Thoracic aorta (tissue), 2 donors: ENCODE results near the gene PPP2R5A. TPM values are rescaled to one million over a fixed set of nuclear protein-coding genes. Genes with fewer than 3 reads are reported as not detected.

ENCODE experiments used
- ATAC-seq: fragments of 150-250 bp; one replicate; pipeline ENCODE4 v1.8.0; 2017; ENCODE audit warnings: low read depth; ENCODE audit not compliant: insufficient number of reproducible peaks, low FRiP score
- DNase-seq: peaks from one replicate; pipeline ENCODE4 v3.0.0-alpha.2; 2020; ENCODE audit warnings: low spot score
- H3K27ac ChIP-seq, 2 donors: fragments of 200-600 bp; sonication (generic); 1 replicate in 1 of 2; 2 replicates in 1 of 2; pipeline ENCODE4 v1.5.1; 2016; ENCODE audit warnings: mild to moderate bottlenecking in 2 of 2, moderate library complexity in 2 of 2
- H3K27me3 ChIP-seq: fragments of 200-600 bp; sonication (generic); replicated peaks from 2 replicates; pipeline ENCODE4 v1.6.0; 2016; ENCODE audit warnings: mild to moderate bottlenecking; ENCODE audit not compliant: insufficient read depth
- H3K36me3 ChIP-seq: fragments of 200-600 bp; sonication (generic); one replicate; pipeline ENCODE4 v1.5.1; 2016
- H3K4me1 ChIP-seq, 2 donors: fragments of 200-600 bp; sonication (generic); 1 replicate in 1 of 2; 2 replicates in 1 of 2; pipeline versions ENCODE4 v1.5.1 to v1.6.0; 2016; ENCODE audit warnings: low read depth in 2 of 2, mild to moderate bottlenecking in 1 of 2; ENCODE audit not compliant: control insufficient read depth in 1 of 2
- H3K4me3 ChIP-seq: fragments of 200-600 bp; sonication (generic); 2 replicates; pipeline ENCODE4 v1.5.1; 2016; ENCODE audit warnings: mild to moderate bottlenecking
- H3K9me3 ChIP-seq: fragments of 200-600 bp; sonication (generic); 2 replicates; pipeline ENCODE4 v1.5.1; 2016
- total RNA-seq, 2 donors: library from RNA; depleted of rRNA; stranded (reverse); fragments of >200 nt; gene quantifications; one replicate each; pipeline versions ENCODE4 v1.1.0 to v1.2.3, GENCODE V29; 2016
- TF ChIP-seq, protein P1 (sequence below): fragments of 200-600 bp; sonication (generic); IDR thresholded peaks from one replicate; pipeline ENCODE4 v1.5.1; 2019; ENCODE audit warnings: antibody characterized with exemption

Gene PPP2R5A
- total RNA-seq, 2 donors from 2014 or later: 46.1 to 50.6 TPM

DNA sequence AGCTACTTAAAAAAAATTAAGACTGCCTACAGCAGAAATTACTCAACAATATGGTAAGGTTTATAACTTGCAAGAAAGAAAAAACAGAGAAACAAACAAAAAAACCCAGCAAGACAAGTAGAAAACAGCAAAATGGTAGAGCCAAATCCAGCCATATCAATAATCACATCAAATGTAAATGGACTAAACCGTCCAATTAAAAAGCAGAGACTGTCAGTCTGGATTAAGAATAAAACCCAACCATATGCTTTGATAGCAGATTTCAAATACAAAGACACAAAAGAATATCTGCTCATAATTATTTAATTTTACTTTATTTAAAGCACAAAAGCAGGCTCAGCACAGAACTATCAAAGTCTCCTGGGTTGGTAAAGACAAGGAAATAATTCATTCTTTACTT lies 112.0 kb downstream of the PPP2R5A start:
- Histone ChIP-seq H3K27ac (no peak overlapping the region), H3K4me1 (no peaks in the 10 kb centered on the region), H3K9me3 (peaks cover 6% of the 10 kb centered on the region), H3K27me3 (no peaks in the 10 kb centered on the region), H3K36me3 (no peaks in the 10 kb centered on the region), H3K4me3 (no peak overlapping the region)
- no peak for DNase-seq
- TF ChIP-seq, protein P1, sequence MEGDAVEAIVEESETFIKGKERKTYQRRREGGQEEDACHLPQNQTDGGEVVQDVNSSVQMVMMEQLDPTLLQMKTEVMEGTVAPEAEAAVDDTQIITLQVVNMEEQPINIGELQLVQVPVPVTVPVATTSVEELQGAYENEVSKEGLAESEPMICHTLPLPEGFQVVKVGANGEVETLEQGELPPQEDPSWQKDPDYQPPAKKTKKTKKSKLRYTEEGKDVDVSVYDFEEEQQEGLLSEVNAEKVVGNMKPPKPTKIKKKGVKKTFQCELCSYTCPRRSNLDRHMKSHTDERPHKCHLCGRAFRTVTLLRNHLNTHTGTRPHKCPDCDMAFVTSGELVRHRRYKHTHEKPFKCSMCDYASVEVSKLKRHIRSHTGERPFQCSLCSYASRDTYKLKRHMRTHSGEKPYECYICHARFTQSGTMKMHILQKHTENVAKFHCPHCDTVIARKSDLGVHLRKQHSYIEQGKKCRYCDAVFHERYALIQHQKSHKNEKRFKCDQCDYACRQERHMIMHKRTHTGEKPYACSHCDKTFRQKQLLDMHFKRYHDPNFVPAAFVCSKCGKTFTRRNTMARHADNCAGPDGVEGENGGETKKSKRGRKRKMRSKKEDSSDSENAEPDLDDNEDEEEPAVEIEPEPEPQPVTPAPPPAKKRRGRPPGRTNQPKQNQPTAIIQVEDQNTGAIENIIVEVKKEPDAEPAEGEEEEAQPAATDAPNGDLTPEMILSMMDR: no peak
- no peak for ATAC-seq

DNA sequence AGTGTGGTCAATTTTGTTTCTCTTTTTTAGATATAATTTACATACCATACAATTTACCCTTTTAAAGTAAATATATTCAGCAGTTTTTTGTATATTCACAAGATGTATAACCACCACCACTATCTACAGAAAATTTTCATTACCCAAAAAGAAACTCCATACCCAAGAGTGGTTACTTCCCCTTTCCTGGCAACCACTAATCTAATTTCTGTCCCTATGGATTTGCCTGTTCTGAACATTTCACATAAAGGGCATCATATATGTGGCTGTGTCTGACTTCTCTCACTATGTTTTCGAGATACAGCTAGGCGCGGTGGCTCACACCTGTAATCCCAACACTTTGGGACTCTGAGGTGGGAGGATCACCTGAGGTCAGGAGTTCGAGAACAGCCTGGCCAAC lies 115.8 kb downstream of the PPP2R5A start:
- Histone ChIP-seq H3K9me3 (peaks cover 6% of the 10 kb centered on the region), H3K4me3 (no peak overlapping the region), H3K27ac (no peak overlapping the region), H3K27me3 (no peaks in the 10 kb centered on the region), H3K36me3 (no peaks in the 10 kb centered on the region), H3K4me1 (no peaks in the 10 kb centered on the region)
- ATAC-seq: no peak
- TF ChIP-seq, protein P1: no peak
- no peak for DNase-seq

DNA sequence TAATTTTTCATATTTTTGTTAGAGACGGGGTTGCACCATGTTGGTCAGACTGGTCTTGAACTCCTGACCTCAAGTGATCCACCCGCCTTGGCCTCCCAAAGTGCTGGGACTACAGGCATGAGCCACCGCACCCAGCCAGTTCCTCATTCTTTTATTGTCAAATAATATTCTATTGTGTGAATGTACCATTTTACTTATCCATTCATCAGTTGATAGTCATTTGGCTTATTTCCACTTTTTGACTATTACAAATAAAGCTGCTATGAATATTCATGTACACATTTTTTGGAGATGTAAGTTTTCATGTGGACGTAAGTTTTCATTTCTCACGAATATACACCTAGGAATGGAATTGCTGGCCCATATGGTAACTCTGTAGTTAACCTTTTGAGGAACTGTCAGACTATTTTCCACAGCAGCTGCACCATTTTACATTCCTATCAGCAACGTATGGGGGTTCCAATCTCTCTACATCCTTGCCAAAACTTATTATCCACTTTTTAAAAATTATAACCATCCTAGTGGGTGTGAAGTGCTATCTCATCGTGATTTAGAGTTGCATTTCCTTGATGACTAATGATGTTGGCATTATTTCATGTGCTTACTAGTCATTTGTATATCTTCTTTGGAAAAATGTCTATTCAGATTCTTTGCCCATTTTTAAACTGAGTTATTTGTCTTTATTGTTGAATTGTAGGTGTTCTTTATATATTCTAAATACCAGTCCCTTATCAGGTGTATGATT lies 116.8 kb downstream of the PPP2R5A start:
- no peaks in the 10 kb centered on the region for H3K4me1 ChIP-seq
- H3K9me3 ChIP-seq: peaks cover 1% of the 10 kb centered on the region
- no peak overlapping the region for H3K4me3 ChIP-seq
- H3K27ac ChIP-seq: no peak overlapping the region
- TF ChIP-seq, protein P1: no peak
- H3K27me3 ChIP-seq: no peaks in the 10 kb centered on the region
- ATAC-seq (no peak), DNase-seq (no peak)
- no peaks in the 10 kb centered on the region for H3K36me3 ChIP-seq

DNA sequence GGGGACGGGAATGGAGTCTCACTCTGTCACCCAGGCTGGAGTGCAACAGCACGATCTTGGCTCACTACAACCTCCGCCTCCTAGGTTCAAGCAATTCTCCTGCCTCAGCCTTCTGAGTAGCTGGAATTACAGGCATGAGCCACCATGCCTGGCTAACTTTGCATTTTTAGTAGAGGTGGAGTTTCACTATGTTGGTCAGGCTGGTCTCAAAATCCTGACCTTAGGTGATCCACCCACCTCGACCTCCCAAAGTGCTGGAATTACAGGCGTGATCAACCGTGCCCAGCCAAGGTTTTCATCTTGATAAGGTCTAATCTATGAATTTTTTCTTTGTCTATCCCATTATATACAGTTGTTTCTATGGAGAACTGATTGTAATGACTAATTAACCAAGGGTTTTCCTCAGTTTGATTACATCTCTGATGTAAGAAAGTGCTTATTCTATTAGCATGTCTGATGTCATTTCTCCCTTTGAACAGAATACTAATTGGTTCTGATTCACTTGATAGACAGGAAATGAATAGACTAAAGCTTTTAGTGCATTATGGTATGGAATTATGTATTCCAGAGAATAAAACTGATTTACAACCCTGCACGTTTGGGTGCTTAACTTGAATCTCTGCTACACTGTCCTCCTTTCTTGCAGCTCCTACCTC lies 117.6 kb downstream of the PPP2R5A start:
- no peak for ATAC-seq
- no peak for DNase-seq
- TF ChIP-seq, protein P1: no peak

DNA sequence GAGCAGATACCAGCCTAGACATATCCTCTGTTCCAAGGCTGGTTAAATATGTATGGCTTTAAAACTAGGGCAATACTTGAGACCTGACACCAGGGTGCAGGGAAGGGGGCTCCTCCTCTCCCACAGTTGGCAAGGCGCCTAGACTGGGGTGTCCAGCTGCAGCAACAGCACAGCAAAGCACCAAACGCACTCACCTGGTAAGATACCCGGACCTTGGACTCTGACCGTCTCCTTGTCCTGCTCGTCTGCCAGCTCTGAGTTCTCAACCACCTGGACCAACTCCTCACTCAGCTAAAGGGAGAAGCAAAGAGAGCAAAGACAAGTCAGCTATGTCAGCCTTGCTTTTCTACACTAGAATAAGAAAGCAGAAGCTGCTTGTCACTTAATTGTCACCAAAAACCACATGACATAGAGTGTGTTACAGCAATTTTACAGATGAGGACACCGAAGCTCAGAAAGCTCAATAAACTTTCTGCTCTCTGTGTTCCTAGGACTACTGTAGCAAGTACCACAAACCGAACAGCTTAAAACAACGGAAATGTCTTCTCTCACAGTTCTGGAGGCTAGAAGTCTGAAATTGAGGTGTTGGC lies 125.1 kb downstream of the PPP2R5A start:
- no peak overlapping the region for H3K27ac ChIP-seq

More for the DNA sequence above, 117.6 kb downstream of the PPP2R5A start:
- no peaks in the 10 kb centered on the region for H3K36me3 ChIP-seq
- H3K9me3 ChIP-seq: no peaks in the 10 kb centered on the region
- no peak overlapping the region for H3K4me3 ChIP-seq
- H3K27me3 ChIP-seq: no peaks in the 10 kb centered on the region
- H3K27ac ChIP-seq: no peak overlapping the region
- no peaks in the 10 kb centered on the region for H3K4me1 ChIP-seq

More for the DNA sequence above, 125.1 kb downstream of the PPP2R5A start:
- ATAC-seq (no peak), DNase-seq (no peak)
- TF ChIP-seq, protein P1: no peak
- Histone ChIP-seq H3K9me3 (no peaks in the 10 kb centered on the region), H3K27me3 (no peaks in the 10 kb centered on the region), H3K4me1 (peaks cover 4 to 16% of the 10 kb centered on the region in 2 donors), H3K36me3 (peaks cover 7% of the 10 kb centered on the region), H3K4me3 (no peak overlapping the region)
